GM12878 (cell line): Measurements from ENCODE around the gene MEMO1.

ENCODE experiments used
- BHLHE40 ChIP-seq, 2 experiments: fragments of 450-650 bp in 1 of 2; IDR thresholded peaks; 2 replicates each; pipeline ENCODE4 v1.6.1; 2011 to 2017; ENCODE audit warnings: low read depth in 2 of 2, borderline replicate concordance in 1 of 2, improper control_type of control experiment in 1 of 2, low read length in 1 of 2, mild to moderate bottlenecking in 1 of 2
- CREB1 ChIP-seq: IDR thresholded peaks from 2 replicates; pipeline ENCODE4 v1.6.1; 2012; ENCODE audit warnings: low read depth, mild to moderate bottlenecking, inconsistent platforms
- CTCF ChIP-seq, 3 experiments: IDR thresholded peaks in 2 of 3; conservative IDR thresholded peaks in 1 of 3; 2 replicates each; pipeline ENCODE4 v1.5.1; 2011; ENCODE audit warnings: low read depth in 3 of 3, low read length in 3 of 3, mild to moderate bottlenecking in 3 of 3, control low read depth in 2 of 3, moderate library complexity in 2 of 3, inconsistent platforms in 1 of 3, mixed read lengths in 1 of 3; ENCODE audit not compliant: control insufficient read depth in 2 of 3, insufficient read depth in 1 of 3; ENCODE audit errors: extremely low read depth in 1 of 3
- EGR1 ChIP-seq, 2 experiments: IDR thresholded peaks; 1 replicate in 1 of 2; 2 replicates in 1 of 2; pipeline ENCODE4 v1.6.1; 2011 to 2012; ENCODE audit warnings: low read depth in 2 of 2, low read length in 2 of 2, borderline replicate concordance in 1 of 2, mild to moderate bottlenecking in 1 of 2, moderate library complexity in 1 of 2
- HCFC1 ChIP-seq: fragments of 150-350 bp; IDR thresholded peaks from 2 replicates; pipeline ENCODE4 v1.6.1; 2014; ENCODE audit warnings: low read length
- MYC ChIP-seq: IDR thresholded peaks from 2 replicates; pipeline ENCODE4 v1.6.1; 2011; ENCODE audit warnings: mild to moderate bottlenecking, low read length, moderate library complexity, inconsistent platforms; ENCODE audit not compliant: insufficient read depth, insufficient replicate concordance, insufficient read length, severe bottlenecking
- NR2C2 ChIP-seq: IDR thresholded peaks from 2 replicates; pipeline ENCODE4 v1.6.1; 2011; ENCODE audit warnings: borderline replicate concordance, low read depth; ENCODE audit not compliant: control insufficient read depth, insufficient read length
- NR2F1 ChIP-seq: fragments of 450-650 bp; conservative IDR thresholded peaks from 2 replicates; pipeline ENCODE4 v1.6.1; 2017; ENCODE audit warnings: mild to moderate bottlenecking
- POLR2AphosphoS5 ChIP-seq: IDR thresholded peaks from 2 replicates; pipeline ENCODE4 v1.6.1; 2011; ENCODE audit warnings: mild to moderate bottlenecking, low read length, inconsistent platforms
- REST ChIP-seq: IDR thresholded peaks from 2 replicates; pipeline ENCODE4 v1.6.1; 2012; ENCODE audit warnings: mild to moderate bottlenecking, low read depth, low read length

- no peak for TF ChIP-seq EGR1 (IDR thresholded peaks at IDR 0.05; ENCODE audit: borderline replicate concordance in 1 of 2, low read depth in 2 of 2, low read length in 2 of 2)
- TF ChIP-seq NR2C2: no peak
- no peak for TF ChIP-seq MYC
- no peak for TF ChIP-seq CREB1
- no peak for TF ChIP-seq HCFC1
- TF ChIP-seq POLR2AphosphoS5: no peak
- TF ChIP-seq CTCF (IDR thresholded peaks at IDR 0.05 in 2 of 3, conservative IDR thresholded peaks at IDR 0.05 in 1 of 3; ENCODE audit: control insufficient read depth in 2 of 3, extremely low read depth in 1 of 3, insufficient read depth in 1 of 3, low read depth in 3 of 3, low read length in 3 of 3): no peak
- no peak for TF ChIP-seq BHLHE40 (IDR thresholded peaks at IDR 0.05; ENCODE audit: borderline replicate concordance in 1 of 2, low read depth in 2 of 2, low read length in 1 of 2)
- TF ChIP-seq REST: no peak
- no peak for TF ChIP-seq NR2F1
Measured at GRCh38 chr2:31969178-31969577, 41.6 kb downstream of the MEMO1 start.
